Activated CD4-positive, alpha-beta T cell treated with anti-CD3 and anti-CD28 coated beads, Interleukin-2, amount 50 U/mL, for 48 hours (primary cell): Measurements from ENCODE around the gene LAMB3.

Experiments
- DNase-seq, 2 experiments: peaks; one replicate each; pipeline ENCODE4 v3.0.0-alpha.2; 2020

Gene LAMB3

DNA sequence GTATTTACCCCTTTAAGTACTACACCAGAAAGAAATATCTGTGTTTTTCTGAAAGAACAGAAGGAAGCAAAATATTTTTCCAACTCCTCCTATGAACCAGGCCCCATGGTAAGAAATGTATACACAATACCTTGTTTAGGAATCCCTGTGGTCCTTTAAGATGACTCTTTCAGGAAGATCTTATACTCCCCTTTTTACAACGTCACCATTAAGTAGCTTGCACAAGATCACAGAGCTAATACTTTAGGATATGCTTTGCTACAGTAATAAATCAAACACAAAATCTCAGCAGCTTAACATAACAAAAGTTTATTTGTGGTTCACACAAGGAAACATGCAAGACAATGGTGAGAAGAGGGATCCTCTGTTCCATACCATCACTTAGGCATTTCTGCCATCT is 8.8 kb upstream of the LAMB3 start:
- DNase-seq, result no peak

DNA sequence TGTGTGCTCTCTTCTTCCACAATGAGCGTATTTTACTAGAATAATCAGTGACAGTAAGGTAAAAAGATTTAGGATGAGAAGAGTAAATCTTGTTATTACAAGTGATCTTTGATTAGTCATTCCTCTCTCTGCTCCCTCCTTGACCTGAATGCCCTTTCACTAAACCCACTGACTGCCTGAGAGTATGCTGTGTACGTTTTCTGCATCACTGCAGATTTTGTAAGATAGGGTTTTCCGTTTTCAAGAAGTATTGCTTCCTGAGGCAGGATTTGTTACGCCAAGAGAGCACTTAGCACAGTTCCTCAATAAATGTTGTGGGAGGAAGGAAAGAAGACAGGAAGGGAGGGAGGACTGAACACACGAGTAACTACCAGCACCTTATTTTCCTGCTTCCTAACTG is 7.7 kb upstream of the LAMB3 start:
- DNase-seq, result no peak

DNA sequence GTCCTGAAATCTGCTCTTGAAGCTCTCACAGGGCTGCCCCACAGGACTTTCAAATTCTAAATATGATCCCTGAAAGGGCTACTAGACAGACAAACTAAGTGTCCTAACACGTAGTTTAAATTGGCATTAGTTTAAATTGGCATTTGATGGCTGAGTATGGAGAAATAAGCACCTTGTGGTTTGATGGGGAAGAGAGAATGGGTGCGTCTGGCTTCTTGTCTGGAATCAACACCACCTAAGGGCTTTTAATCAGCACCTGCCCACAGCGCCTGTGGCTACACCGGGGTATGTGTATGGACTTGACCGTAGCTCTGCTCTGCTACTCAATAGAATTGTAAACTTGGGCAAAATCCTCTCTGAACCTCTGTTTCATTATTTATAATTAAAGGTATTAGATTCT is 5.7 kb upstream of the LAMB3 start:
- no peak for DNase-seq

DNA sequence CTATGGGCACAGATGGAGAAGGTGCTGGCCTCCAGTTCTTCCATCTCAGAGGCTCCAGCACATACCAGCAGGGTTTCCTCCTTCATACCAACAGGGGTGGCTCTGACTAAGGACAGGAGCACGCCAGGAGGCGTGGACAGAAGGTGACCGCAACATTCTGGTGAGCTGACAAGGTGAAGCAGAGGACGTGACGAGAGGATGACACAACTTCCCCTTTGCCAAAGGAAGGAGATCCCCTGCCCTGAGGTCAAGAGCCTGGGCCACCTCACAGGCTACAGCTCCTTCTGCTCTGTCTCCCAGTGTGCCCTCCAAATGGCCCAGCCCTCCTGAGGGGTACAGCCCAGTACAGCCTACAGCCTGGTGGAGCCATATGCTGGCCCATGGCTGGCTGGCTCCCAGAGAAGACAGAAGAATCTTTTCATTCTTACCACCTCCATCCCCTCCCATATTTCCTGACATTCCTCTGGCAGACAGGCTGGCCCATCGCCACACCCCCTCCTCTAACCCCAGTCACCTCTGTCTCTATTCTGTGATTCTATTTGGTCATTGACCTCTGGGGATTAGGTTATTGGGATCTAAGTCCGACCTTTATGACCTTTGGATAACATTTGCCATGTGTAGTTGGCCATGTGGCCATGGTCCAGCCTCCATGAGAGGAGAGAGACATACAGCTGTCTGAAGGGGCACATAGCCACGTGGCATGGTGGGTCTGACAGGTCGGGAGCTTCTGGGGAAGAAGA is 5.1 kb upstream of the LAMB3 start:
- no peak for DNase-seq

DNA sequence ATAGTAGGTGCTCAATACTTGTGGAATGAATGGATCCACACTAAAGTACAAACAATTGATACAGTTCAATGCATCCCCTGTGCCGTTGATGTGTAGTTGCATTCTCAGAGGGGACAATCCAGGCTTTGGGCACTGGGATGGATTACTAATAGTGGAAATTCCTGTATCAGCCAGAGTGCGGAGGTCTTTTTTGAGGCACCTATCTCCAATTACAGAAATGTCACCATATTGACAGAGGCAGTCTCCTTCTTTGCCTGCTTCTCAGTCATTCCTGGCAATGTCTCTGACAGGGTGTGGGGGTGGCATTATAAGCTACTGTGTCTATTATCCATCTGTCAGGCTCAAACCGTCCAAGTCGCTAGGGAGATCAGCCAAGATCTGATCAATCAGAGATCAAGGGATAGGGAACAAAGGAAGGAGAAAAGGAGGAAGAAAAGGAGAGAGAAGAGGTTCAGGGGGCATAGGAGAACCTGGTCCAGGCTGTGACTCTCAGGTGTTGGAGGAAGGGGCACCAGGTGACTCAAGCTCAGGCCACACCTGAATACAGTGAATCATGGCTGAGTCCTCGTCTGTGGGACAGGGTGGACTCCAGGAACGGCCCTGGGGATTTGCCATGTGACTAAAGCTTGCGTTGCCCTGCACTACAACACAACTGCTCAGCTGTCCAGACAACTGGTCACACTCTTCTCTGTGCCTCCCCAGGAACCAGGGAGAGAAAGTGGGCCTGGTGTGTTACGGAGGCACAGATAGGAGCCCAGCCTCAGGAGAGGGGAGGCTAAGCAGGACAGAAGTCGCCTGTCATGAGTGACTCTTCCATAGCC is 3.4 kb upstream of the LAMB3 start:
- no peak for DNase-seq

DNA sequence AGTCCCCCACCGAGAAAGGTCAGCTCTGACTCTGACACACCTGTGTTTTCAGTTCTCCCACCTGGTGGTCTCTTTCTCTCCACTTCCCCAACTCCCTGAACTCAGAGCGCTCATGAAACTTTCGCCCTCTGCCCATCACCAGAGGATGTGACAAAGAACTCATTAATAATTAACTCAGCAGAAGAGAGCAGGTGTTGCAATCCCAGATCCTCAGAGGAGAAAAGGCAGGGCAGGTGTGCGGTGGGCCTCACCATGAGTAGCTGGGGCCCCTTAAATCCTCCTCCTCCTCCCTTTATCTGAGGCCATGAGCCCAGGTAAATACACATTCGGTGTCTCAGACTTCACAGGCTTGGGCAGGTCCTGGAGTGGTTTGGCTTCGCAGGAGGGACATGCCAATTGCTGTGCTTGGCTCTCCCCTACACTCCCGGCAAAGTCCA is 1.7 kb upstream of the LAMB3 start:
- no peak for DNase-seq

DNA sequence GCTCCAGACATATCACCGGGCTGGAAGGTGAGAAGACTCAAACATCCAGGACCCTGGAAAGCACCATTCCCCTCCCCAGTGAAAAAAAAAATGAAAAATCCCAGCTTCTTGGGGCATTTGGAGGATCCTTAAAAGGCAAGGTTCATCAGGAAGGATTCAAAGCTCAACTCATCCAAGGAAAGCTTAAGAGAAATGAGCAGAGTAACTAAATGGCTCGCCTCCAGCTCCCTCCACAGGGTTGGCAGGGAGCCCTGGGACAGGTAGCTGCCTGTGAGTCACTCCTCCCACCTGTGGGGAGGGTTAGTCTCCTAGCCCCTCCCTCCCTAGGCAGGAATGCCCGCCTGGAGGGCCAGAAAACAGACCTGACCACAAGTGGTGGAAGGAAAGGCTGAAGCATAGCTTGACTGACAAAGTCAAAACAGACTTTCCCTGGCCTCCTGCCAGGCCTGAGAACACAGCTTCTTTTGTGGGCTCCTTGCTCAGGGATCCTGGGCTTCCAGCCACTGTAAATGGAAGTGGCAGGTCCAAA is 712 bp upstream of the LAMB3 start:
- peak; percentile 74 to 84 for DNase-seq

DNA sequence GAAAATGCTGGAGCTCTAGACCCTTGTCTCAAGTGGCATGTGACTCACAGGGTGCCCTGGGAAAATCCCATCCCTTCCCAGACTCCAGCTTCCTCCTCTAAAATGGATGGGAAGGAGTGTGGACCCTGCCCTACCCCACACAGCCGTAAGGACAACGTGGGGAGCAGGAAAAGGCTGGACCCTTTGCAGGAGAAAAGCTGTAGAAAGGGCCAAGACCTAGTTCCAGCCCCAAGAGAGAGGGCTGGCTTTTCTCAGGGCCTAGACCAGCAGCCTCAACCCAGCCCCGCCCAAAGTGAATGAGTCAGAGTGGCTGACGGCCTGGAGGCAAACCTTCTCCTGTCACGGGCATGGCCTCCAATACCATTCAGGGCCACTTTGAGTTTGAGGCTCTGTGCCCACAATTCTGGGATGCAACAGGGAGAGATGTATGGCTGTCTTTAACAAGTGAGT is 1.1 kb downstream of the LAMB3 start:
- DNase-seq, result peak; percentile 74 to 83

DNA sequence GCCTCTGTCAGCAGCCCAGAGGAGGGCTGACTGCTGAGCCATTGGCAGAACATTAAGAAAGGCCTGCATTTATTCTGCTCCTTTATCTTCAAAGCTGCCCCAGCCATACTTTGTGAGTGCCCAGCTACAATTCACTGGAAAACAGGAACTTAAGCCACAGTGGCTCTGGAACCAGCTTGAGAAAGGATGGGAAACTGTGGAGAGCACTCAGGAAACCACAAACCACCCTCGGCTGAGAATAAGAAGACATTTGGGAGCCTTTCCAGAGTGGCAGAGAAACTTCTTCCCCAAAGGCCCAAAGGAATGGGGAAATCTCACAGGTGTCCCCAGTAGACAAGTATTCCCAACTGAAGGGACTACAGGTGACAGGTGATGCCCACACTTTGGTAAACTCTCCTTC is 1.8 kb downstream of the LAMB3 start:
- DNase-seq, result no peak

DNA sequence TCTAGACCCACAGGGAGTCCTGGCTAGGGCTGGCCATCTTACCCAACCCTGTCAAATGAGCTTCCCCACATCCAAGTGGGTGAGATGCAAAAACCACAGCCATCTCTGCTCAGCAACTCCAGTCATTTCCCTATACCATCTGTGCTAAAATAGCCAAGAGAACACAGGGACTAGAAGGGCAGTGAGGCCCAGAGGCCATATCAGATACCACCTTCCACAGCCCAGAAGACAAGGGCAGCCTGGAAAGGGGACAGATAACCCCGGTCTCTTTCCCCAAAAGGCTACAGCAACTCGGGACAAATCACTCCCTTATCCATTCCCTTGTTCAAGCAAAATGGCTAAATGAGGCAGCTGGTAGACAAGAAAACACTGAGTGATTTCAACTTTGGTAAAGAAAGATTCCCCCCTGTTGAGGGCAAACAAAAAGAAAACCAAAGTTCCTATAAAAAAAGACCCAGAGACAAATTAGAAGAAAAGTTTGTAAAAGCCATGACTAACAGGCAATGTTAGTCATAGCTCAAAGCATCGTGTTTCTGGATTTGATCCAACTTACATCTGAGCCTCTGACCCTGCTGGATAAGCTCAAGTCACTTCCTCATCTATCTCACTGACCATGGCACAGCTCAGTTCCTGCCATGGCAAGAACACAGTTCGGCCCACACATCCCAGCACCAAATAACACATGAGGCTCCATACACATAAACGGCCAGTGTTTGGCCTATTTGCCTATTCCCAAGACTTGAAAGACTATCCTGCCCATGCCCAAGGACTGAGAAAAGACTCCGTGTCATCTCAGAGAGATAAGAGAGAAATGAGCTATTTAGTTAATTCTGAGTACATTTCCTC is 3.1 kb downstream of the LAMB3 start:
- DNase-seq, result no peak

DNA sequence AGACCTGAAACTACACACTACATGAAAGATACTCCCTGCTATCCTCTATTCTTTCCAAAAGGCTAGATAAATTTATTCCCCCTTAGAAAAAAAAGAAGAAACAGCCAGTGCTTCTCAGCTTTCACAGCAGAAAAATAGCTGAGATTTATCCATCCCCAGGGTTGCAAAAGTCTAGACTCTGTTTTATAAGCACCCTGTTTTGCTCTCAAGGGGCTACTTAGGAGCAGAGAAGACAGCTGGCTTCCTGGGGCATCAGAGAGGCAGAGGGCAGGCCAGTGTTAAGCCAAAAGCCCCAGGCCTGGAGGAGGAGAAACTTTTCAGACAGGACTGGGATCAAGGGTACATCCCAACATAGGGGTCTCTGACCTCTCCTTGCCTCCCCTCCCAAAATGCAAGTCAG is 3.9 kb downstream of the LAMB3 start:
- no peak for DNase-seq

DNA sequence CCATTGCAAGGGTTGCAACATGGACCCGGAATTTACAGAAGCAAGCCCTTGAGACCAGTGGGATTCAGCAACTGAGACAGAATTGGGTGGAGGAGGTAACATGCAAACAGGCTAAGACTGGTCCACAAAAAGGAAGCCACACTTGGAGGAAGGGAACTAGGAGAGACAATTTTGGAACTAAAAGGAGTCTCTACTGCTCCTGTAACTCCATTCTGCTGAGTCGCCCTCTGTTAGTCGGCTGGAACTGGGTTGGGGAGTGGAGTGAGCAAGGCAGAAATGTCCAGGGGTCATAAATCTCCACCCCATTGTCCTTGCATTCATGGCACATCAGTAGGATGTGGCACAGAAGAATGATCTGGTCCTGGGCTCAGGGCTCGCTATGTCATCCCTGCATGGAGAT is 5.1 kb downstream of the LAMB3 start:
- DNase-seq, result no peak

DNA sequence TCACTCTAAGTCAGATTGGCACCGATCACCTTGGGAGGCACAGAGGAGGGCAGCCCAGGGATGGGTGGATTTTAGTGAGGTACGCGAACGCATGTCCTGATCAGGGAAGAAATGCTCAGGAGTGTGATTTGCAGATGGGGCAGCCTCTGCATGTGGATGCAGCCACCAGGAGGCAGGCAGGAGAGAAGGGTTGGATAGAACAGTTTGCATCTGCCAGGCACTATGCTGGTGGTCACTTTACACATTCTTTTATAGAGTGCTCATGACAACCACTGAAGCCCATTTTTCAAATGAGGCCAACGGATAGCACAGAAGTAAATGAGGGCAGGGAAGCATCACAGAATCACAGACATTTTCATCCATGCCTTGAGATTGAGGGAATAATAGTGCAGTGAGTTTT is 5.7 kb downstream of the LAMB3 start:
- no peak for DNase-seq

DNA sequence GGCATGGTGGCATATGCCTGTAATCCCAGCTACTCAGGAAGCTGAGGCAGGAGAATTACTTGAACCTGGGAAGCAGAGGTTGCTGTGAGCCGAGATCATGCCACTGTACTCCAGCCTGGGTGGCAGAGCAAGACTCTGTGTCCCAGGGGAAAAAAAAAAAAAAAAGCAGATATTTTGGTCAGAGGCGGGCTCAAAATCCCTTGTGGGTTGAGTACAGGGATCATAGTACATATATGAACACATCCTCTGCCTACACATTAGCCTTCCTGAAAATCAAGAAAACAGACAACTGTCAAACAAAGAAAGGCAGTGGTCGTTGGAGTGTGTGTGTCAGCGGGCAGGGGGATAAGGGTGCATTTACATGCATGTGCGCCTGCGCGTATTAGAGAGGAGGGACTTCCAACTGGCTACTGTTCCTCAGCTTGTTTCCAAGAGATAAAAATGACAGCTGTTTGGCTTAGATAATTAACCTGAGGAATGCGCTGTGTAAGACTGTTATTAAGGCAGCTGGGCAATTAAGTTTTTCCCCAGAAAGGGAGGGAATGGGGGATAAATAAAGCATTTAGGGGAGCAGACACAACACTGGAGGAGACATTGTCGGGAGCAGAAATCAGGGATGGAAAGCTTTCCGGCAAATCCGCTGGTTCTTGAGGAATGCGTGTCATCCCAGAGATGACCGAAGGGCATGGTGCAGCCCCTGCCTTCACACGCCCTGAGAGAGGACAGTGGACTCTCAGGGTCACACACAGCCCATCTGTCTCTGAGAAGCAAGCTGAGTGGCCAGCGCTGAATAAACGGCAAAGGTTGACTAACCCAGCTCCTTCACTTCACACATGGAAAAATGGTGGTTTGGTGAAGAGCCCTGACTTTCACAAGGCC is 6.4 kb downstream of the LAMB3 start:
- DNase-seq, result no peak

DNA sequence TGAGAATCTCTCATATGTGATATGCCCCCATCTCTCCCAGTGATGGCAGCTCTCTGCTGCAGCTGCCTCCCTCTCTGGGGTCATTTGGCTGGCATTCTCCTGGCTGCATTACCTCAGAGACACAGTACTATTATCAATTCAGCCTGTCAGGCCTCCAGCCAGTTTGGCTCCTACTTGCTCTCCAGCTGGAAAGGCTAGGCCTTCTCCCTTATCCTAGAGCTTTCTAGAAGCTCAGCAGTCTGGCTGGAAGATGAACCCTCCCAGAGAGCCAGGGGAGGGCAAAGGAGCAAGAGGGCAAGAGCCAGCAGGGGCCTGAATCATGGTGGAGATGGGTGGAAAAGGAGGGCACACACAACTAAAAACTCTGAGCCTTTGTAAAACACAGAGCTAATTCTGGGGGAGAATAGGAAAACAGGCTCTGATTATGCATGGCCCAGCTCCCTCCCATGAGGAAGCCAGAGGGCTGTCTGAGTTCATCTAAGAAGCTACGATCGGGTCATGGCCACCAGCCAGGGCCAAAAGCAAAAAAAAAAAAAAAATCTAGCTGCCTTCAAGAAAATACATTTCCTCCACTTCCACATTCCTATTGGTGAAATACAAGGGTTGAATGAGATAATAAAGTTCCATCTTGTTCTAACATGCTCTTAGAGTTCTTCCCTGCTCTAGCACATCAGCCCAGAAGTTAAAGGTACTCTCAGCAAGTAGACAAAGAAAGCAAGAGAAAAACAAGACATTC is 8.8 kb downstream of the LAMB3 start:
- no peak for DNase-seq

DNA sequence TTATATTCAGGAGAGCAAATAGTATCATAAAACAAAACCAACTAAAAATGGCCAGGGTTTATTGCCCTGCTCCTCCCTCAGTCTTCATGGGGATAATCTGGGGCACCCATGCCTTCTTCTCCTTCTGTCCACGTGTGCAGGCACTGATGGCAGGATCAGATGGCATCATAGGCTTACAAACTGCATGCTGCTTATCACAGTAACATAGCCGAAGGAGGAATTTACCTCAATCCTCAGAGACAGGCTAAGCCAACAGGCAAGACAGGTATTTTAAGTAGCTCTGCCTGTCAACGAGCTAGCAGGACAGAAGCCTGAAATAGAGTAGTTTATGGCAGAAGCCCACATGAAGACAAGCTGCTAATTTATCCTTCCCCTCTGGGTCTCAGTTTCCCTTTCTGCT is 9.4 kb downstream of the LAMB3 start:
- DNase-seq, result no peak

DNA sequence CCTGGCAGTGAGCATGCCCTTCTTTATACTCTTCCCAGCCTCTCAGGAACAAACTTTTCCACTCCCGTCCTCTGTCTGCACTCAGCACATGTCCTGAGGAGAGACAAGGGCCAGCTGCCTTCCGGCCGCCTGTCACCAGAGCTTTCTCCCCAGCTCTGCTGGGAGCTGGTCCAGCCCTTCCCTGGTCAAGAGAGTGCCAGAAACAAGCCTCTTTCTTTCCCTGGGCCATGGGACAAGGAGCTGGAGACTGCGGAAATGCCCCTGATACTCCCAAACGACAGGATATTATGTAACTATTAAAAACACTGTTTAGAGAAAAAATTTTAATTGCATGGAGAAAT is 10.4 kb downstream of the LAMB3 start:
- no peak for DNase-seq

DNA sequence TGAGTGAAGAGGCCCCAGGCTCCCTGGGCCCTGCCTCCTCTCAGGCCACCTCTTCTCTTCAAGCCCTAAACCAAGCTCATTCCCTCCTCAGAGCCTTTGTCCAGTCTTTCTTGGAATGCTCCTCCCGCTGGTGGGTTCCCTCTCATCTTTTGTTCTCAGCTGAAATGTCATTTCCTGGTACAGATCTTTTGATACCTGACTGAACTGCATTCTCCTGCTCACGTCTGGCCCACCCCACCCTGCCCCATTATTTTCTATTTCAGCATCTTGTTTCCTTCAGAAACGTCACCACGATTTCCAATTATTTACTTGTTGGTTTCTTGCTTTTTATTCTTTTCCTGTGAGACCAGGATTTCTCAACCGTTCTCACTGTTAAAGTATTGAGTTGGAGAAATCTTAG is 16.4 kb downstream of the LAMB3 start:
- DNase-seq, result no peak

DNA sequence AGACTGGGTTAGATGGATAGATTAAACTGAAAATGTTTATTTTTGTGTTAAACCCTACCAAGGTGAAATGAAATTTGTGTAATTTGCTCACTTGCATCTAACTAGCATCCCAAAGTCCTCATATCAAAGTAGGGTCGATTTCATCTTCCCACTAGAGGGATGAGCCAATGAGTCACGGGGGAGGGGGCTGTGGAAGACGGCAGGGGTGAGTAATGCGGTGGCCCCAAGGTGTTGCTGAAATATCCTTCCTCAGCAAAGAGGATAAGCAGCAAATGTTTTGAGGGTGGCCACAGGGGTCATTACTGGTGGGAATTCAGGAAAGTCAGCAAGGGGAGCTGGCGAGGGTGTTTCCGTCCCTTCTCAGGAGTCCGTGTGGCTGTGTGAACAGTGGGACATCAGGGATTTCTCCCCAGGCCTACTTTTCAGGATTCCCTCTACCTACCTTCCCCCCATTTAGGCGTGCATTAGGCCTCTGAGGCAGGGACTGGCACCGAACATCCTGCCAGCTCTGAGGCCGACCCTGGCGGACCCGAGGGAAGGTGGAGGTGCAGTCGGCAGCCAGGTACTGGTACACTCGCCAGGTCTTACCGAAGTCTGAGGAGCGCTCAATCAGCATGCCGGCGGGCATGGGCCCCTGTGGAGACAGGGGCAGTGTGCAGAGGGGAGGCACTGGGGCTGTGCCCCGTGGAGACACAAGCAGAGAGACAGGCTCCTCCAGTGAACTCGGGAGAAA is 18.1 kb downstream of the LAMB3 start:
- no peak for DNase-seq

DNA sequence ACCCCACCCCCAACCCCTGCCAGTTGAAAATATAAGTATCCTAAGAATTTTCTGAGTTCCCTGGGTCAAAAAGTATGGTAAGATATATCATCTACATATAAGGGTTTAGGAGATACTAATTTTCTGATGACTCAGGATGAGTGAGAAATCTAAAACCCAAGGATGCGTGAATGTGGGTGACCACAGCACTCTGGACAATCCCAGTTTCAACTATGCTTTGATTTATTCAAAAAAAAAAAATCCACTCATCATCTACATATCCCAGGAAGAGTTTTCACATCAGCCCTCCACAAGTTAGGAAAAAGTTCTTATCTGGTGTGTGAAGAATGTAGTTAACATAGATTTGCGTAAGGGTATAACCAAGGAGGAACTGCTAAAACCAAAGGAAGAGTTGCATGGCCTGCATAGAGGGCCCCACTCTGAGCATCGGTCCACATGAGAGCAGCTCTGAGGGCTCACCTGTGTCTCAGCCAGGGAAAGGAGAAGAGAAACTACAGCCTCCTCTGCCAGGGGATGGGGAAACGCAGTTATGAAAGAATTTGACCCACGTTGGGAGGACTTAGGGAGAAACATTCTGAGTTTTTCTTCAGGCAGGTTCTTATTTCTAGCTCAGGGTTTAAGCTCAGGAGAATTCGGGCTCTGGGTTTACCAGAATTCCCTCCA is 18.8 kb downstream of the LAMB3 start:
- no peak for DNase-seq
